Measurements from ENCODE around the gene CMTR1. TPM values are rescaled to one million over a fixed set of nuclear protein-coding genes. Genes with fewer than 3 reads are reported as not detected.

Gene CMTR1
- total RNA-seq, 2 donors from 2014 or later, result 37.8 to 51.8 TPM

GRCh38 chr6:37528541-37528940 is 95.5 kb downstream of the CMTR1 start:
- ATAC-seq (replicated peaks), result no peak
- Mint-ChIP-seq H3K27me3 (no peaks in the 10 kb centered on the region), H3K36me3 (ENCODE audit: low read depth) (no peaks in the 10 kb centered on the region), H3K27ac (no peak overlapping the region), H3K4me3 (no peak overlapping the region), H3K4me1 (peaks cover 4% of the 10 kb centered on the region), H3K9me3 (no peaks in the 10 kb centered on the region)

- no peaks in the 10 kb centered on the region for H3K27me3 Mint-ChIP-seq
- no peaks in the 10 kb centered on the region for H3K36me3 Mint-ChIP-seq (ENCODE audit: low read depth)
- H3K27ac Mint-ChIP-seq, result no peak overlapping the region
- no peak for ATAC-seq (replicated peaks)
- no peak overlapping the region for H3K4me3 Mint-ChIP-seq
- H3K9me3 Mint-ChIP-seq, result no peaks in the 10 kb centered on the region
- H3K4me1 Mint-ChIP-seq, result no peaks in the 10 kb centered on the region
These were observed 97.3 kb downstream of the CMTR1 start for GRCh38 chr6:37530297-37530696.

DNA sequence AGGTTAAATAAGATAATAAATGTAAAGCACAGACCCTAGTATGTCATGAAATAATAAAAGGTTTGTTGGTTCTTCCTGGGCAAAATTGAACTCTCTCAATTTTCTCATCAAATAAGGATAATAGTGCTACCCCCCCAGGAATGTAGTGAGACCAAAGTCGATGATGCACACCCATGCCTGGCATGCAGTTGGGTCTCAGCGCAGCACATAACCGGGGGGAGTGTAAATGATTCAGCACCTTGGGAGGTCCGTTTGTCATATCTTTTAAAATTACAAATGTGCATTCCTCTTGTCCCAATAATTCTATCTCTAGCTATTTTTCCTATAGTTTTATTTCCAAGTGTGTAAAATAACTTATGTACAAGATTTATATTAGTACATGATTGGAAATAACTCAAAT is 98.0 kb downstream of the CMTR1 start:
- no peaks in the 10 kb centered on the region for H3K36me3 Mint-ChIP-seq (ENCODE audit: low read depth)
- ATAC-seq (replicated peaks), result no peak
- H3K4me1 Mint-ChIP-seq, result no peaks in the 10 kb centered on the region
- H3K4me3 Mint-ChIP-seq, result no peak overlapping the region
- no peak overlapping the region for H3K27ac Mint-ChIP-seq
- no peaks in the 10 kb centered on the region for H3K9me3 Mint-ChIP-seq
- no peaks in the 10 kb centered on the region for H3K27me3 Mint-ChIP-seq

Other genes with a start within 250 kb of the CMTR1 start
- gene TBC1D22B, start 175.4 kb upstream of the CMTR1 start, total RNA-seq, result 10 to 100 TPM; 11.4 to 12.2 TPM
- 1 to 10 TPM; 2.5 to 3.5 TPM for gene TMEM217, start 175.1 kb upstream of the CMTR1 start, total RNA-seq
- 10 to 100 TPM; 23.0 to 30.3 TPM for gene RNF8, start 79.2 kb upstream of the CMTR1 start, total RNA-seq
- gene CCDC167, start 66.7 kb downstream of the CMTR1 start, total RNA-seq, result 10 to 100 TPM; 39.2 to 78.5 TPM

Measured in activated T-helper 17 cell treated with anti-CD3 and anti-CD28 coated beads, Interleukin-2, amount 50 U/mL, for 72 hours (primary cell).